IMR-90 (cell line): Measurements from ENCODE around the gene IMPG1. TPM values are rescaled to one million over a fixed set of nuclear protein-coding genes. Genes with fewer than 3 reads are reported as not detected.

ENCODE experiments used
- ATAC-seq: fragments of 200-7000 bp; cut with Tn5 transposase; 2 replicates; pipeline ENCODE4 v1.9.1; 2020; ENCODE audit warnings: low read depth, mild to moderate bottlenecking, moderate library complexity
- BruUV-seq: library from RNA; stranded (reverse); fragments of 400-500 nt; replicated peaks from 2 replicates; lab custom pipeline; 2021; lab: Mats Ljungman, UMichigan
- CTCF ChIA-PET: fragments of 300-600 bp; formaldehyde crosslinking; extraction: SDS; loops from one replicate; lab custom pipeline; 2021; ENCODE audit warnings: antibody characterized with exemption; lab: Yijun Ruan, JAX
- POLR2A ChIA-PET: fragments of 300-600 bp; sonication (Branson Sonifier 250); formaldehyde crosslinking; loops from one replicate; lab custom pipeline; 2022; ENCODE audit warnings: antibody characterized with exemption; ENCODE audit not compliant: unreplicated experiment; lab: Charles Lee
- DNase-seq: peaks from one replicate; pipeline ENCODE4 v3.0.0; 2013
- H2AFZ ChIP-seq: replicated peaks from 2 replicates; pipeline ENCODE3; 2013; ENCODE audit warnings: low read length, mild to moderate bottlenecking; ENCODE audit not compliant: poor library complexity
- H2AK5ac ChIP-seq: 2 replicates; pipeline ENCODE4 v1.6.1; 2013; ENCODE audit warnings: low read depth, low read length, inconsistent platforms
- H2AK9ac ChIP-seq: replicated peaks from 2 replicates; pipeline ENCODE3; 2013; ENCODE audit warnings: mild to moderate bottlenecking, low read depth, low read length, moderate library complexity; ENCODE audit not compliant: poor library complexity
- H2BK120ac ChIP-seq: 2 replicates; pipeline ENCODE4 v1.6.1; 2013; ENCODE audit warnings: low read depth, low read length, inconsistent platforms
- H2BK15ac ChIP-seq: 3 replicates; pipeline ENCODE4 v1.6.1; 2013; ENCODE audit warnings: low read depth, low read length, inconsistent platforms
- H2BK20ac ChIP-seq: 2 replicates; pipeline ENCODE4 v1.6.1; 2013; ENCODE audit warnings: low read depth, mild to moderate bottlenecking, inconsistent platforms, low read length, moderate library complexity
- H2BK5ac ChIP-seq: 2 replicates; pipeline ENCODE4 v1.6.1; 2013; ENCODE audit warnings: mild to moderate bottlenecking, low read depth, low read length, inconsistent platforms; ENCODE audit not compliant: poor library complexity, severe bottlenecking
- H3K14ac ChIP-seq: replicated peaks from 2 replicates; pipeline ENCODE4 v1.6.1; 2013; ENCODE audit warnings: low read depth, low read length, inconsistent platforms
- H3K18ac ChIP-seq: 2 replicates; pipeline ENCODE4 v1.6.1; 2013; ENCODE audit warnings: low read depth, low read length, control low read depth
- H3K23ac ChIP-seq: 2 replicates; pipeline ENCODE4 v1.6.1; 2013; ENCODE audit warnings: low read depth, low read length, inconsistent platforms
- H3K27ac ChIP-seq: 2 replicates; pipeline ENCODE4 v1.5.1; 2013; ENCODE audit warnings: mild to moderate bottlenecking, control low read depth, low read length; ENCODE audit not compliant: insufficient read depth
- H3K27me3 ChIP-seq: 2 replicates; pipeline ENCODE4 v1.6.1; 2013; ENCODE audit warnings: low read length; ENCODE audit not compliant: control insufficient read depth, insufficient read depth
- H3K36me3 ChIP-seq: 2 replicates; pipeline ENCODE4 v1.6.1; 2013; ENCODE audit warnings: low read length, mixed read lengths; ENCODE audit not compliant: control insufficient read depth, insufficient read depth
- H3K4ac ChIP-seq: 2 replicates; pipeline ENCODE4 v1.6.1; 2013; ENCODE audit warnings: low read depth, low read length, inconsistent platforms
- H3K4me1 ChIP-seq: 2 replicates; pipeline ENCODE4 v1.6.1; 2013; ENCODE audit warnings: low read length, mixed read lengths; ENCODE audit not compliant: control insufficient read depth, insufficient read depth
- H3K4me2 ChIP-seq: 2 replicates; pipeline ENCODE4 v1.6.1; 2013; ENCODE audit warnings: low read depth, mild to moderate bottlenecking, control low read depth, low read length, moderate library complexity
- H3K4me3 ChIP-seq: 2 replicates; pipeline ENCODE4 v1.5.1; 2013; ENCODE audit warnings: low read depth, mild to moderate bottlenecking, control low read depth, low read length, moderate library complexity; ENCODE audit not compliant: insufficient read depth
- H3K56ac ChIP-seq: 2 replicates; pipeline ENCODE4 v1.6.1; 2013; ENCODE audit warnings: low read length, inconsistent platforms; ENCODE audit not compliant: insufficient read depth; ENCODE audit errors: extremely low read depth
- H3K79me1 ChIP-seq, 2 experiments: 2 replicates each; pipeline ENCODE4 v1.6.1; 2013; ENCODE audit warnings: low read length in 2 of 2, inconsistent platforms in 1 of 2, low read depth in 1 of 2
- H3K9ac ChIP-seq: 2 replicates; pipeline ENCODE4 v1.6.1; 2013; ENCODE audit warnings: low read depth, low read length, control low read depth
- H3K9me1 ChIP-seq: 2 replicates; pipeline ENCODE4 v1.6.1; 2013; ENCODE audit warnings: low read length, inconsistent platforms; ENCODE audit not compliant: insufficient read depth
- H3K9me3 ChIP-seq: 2 replicates; pipeline ENCODE4 v1.6.1; 2013; ENCODE audit warnings: low read length; ENCODE audit not compliant: control insufficient read depth, insufficient read depth
- H4K20me1 ChIP-seq: 2 replicates; pipeline ENCODE4 v1.6.1; 2013; ENCODE audit warnings: low read length, inconsistent platforms; ENCODE audit not compliant: insufficient read depth
- H4K5ac ChIP-seq: 2 replicates; pipeline ENCODE4 v1.6.1; 2013; ENCODE audit warnings: mild to moderate bottlenecking, low read depth, low read length, control low read depth
- H4K8ac ChIP-seq, 2 experiments: 2 replicates each; pipeline ENCODE4 v1.6.1; 2013; ENCODE audit warnings: low read depth in 2 of 2, low read length in 2 of 2, control low read depth in 1 of 2, inconsistent platforms in 1 of 2
- H4K91ac ChIP-seq: 2 replicates; pipeline ENCODE4 v1.6.1; 2013; ENCODE audit warnings: low read depth, low read length, inconsistent platforms; ENCODE audit not compliant: insufficient read depth
- MAZ ChIP-seq: IDR thresholded peaks from 2 replicates; pipeline ENCODE4 v1.6.1; 2012; ENCODE audit warnings: low read depth, mild to moderate bottlenecking, low read length, improper control_type of control experiment, moderate library complexity, borderline replicate concordance
- WGBS, 2 experiments: methylation state at CpG; one replicate each; pipeline versions ENCODE4 v1.1.5 to v1.1.7; 2013; ENCODE audit warnings: missing lambda C conversion rate in 2 of 2; ENCODE audit not compliant: insufficient read length in 1 of 2; ENCODE audit errors: extremely low coverage in 2 of 2; 5-methylcytosine and 5-hydroxymethylcytosine counted together
- dilution Hi-C: fragments of 300-500 bp; cut with HindIII; formaldehyde crosslinking; loops from one replicate; pipeline ENCODE4 v1.14.3; 2018; ENCODE audit warnings: low sequenced_read_pairs; ENCODE audit not compliant: unreplicated experiment
- in situ Hi-C: fragments of 300-500 bp; cut with MboI; formaldehyde crosslinking; loops from 3 replicates; pipeline ENCODE4 v1.14.3; 2019; ENCODE audit warnings: low sequenced_read_pairs, inconsistent platforms, mixed read lengths
- intact Hi-C: fragments of 100-400 bp; cut with micrococcal nuclease; formaldehyde crosslinking; loops from 2 replicates; pipeline ENCODE4 v1.10.0; 2022
- polyA plus RNA-seq, 3 experiments: library from polyadenylated mRNA; depleted of rRNA; stranded (reverse); fragments of >200 nt; gene quantifications; 2 replicates each; pipeline ENCODE4 v1.2.3, GENCODE V29; 2012; ENCODE audit warnings: low replicate concordance in 1 of 3
- total RNA-seq: library from RNA; depleted of rRNA; stranded (reverse); fragments of >200 nt; gene quantifications from 2 replicates; pipeline ENCODE4 v1.2.3, GENCODE V29; 2012
- TF ChIP-seq, protein P1 (sequence below): fragments of 150-350 bp; IDR thresholded peaks from 2 replicates; pipeline ENCODE4 v1.6.1; 2017; ENCODE audit warnings: mild to moderate bottlenecking, antibody characterized with exemption, low read length, low read depth

IMPG1 gene
- total and polyA plus RNA-seq, 2 of the 4 experiments (the other 2 are of a cell fraction) = not detected

DNA sequence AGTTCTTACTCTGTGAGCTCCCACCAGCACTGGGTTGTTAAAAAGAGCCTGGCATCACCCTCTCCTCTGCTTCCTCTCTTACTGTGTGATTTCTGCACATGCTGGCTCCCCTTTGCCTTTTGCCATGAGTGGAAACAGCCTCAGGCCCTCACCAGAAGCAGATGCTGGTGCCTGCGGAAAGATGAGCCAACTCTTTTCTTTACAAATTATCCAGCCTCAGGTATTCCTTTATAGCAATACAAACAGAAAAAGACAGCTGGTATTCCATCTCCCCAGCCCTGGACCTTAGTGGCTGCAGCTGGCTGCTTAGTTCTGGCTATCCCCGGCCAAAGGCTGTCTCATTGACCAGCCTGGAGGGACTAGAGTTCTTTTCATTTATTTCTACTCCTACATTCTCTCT, 129.1 kb downstream of the IMPG1 start:
- Histone ChIP-seq H2BK20ac (no peak overlapping the region), H3K4me1 (no peaks in the 10 kb centered on the region), H4K20me1 (no peaks in the 10 kb centered on the region), H2BK5ac (no peak overlapping the region), H3K27ac (no peak overlapping the region), H4K8ac (no peak overlapping the region), H3K14ac (no peak overlapping the region), H4K5ac (no peak overlapping the region), H3K27me3 (peaks cover 12% of the 10 kb centered on the region), H2AFZ (no peak overlapping the region), H3K9me1 (no peaks in the 10 kb centered on the region), H3K4me2 (no peak overlapping the region), H2AK5ac (no peak overlapping the region), H3K9ac (no peak overlapping the region), H2BK120ac (no peak overlapping the region), H3K4ac (no peak overlapping the region), H3K36me3 (no peaks in the 10 kb centered on the region), H3K79me1 (no peaks in the 10 kb centered on the region), H2BK15ac (no peak overlapping the region), H3K23ac (no peak overlapping the region), H3K4me3 (no peak overlapping the region), H3K56ac (no peak overlapping the region), H3K9me3 (no peaks in the 10 kb centered on the region), H4K91ac (no peak overlapping the region), H3K18ac (no peak overlapping the region), H2AK9ac (no peak overlapping the region)
- intact Hi-C loops (no loop called here), dilution Hi-C loops (no loop called here), in situ Hi-C loops (no loop called here)
- ATAC-seq (no peak), DNase-seq (no peak)
- TF ChIP-seq, protein P1, sequence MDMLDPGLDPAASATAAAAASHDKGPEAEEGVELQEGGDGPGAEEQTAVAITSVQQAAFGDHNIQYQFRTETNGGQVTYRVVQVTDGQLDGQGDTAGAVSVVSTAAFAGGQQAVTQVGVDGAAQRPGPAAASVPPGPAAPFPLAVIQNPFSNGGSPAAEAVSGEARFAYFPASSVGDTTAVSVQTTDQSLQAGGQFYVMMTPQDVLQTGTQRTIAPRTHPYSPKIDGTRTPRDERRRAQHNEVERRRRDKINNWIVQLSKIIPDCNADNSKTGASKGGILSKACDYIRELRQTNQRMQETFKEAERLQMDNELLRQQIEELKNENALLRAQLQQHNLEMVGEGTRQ = no peak
- no peak for TF ChIP-seq MAZ
- POLR2A ChIA-PET = no interaction called here
- BruUV-seq = no TSS peak
- no CpG with 5 or more reads among the region's 2 CpGs for WGBS, 2 experiments
- CTCF ChIA-PET = no interaction called here
